ENCODE data around the gene USP48.

USP48 gene

DNA sequence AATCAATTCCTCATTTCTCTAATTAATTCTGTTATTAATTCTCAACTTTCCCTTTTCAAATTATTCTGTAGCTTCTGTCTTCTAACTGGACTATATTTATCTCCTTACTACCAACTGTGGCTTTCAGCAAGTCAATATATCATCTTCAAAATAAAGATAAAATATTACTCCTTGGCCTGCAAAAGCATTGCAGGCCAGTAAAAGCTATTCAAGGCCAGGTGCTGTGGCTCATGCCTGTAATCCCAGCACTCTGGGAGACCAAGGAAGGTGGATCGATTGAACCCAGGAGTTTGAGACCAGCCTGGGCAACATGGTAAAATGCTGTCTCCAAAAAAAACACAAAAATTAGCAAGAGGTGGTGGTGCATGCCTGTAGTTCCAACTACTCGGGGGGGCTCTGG is 27.9 kb downstream of the USP48 start (continued):
- TF ChIP-seq ZFP3 (tag by site-specific recombination; IDR thresholded peaks at IDR 0.05; ENCODE audit: low read depth) (no peak), ZNF510 (tag by site-specific recombination; IDR thresholded peaks at IDR 0.05; ENCODE audit: insufficient replicate concordance) (no peak), ZFP37 (tag by site-specific recombination; IDR thresholded peaks at IDR 0.05) (no peak), ZNF266 (tag by site-specific recombination; IDR thresholded peaks at IDR 0.05; ENCODE audit: low read depth) (no peak)

DNA sequence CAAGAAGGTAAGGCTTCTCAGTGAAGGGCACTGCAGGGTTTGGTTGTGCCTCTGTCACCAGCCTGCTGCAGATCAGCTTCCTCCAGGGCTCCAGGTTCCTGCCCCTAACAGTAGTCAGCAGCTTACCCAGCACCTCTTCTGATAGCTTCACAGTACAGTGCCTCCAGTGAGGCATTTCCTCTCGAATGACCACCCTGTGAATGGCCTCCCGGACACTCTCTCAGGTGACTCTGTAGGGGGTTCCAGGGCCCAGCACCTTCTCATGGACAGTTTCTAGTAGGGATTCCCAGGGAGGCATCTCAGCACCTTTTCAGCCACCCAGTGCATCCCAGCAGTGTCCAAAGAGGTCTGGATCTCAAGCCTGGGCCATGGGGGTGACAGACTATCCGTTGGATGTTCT is 28.4 kb downstream of the USP48 start:
- TF ChIP-seq, protein P1, sequence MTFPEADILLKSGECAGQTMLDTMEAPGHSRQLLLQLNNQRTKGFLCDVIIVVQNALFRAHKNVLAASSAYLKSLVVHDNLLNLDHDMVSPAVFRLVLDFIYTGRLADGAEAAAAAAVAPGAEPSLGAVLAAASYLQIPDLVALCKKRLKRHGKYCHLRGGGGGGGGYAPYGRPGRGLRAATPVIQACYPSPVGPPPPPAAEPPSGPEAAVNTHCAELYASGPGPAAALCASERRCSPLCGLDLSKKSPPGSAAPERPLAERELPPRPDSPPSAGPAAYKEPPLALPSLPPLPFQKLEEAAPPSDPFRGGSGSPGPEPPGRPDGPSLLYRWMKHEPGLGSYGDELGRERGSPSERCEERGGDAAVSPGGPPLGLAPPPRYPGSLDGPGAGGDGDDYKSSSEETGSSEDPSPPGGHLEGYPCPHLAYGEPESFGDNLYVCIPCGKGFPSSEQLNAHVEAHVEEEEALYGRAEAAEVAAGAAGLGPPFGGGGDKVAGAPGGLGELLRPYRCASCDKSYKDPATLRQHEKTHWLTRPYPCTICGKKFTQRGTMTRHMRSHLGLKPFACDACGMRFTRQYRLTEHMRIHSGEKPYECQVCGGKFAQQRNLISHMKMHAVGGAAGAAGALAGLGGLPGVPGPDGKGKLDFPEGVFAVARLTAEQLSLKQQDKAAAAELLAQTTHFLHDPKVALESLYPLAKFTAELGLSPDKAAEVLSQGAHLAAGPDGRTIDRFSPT (tag by site-specific recombination; IDR thresholded peaks at IDR 0.05) = no peak
- TF ChIP-seq ZNF211 (tag by site-specific recombination; IDR thresholded peaks at IDR 0.05; ENCODE audit: low read depth) = no peak
- TF ChIP-seq, protein P2, sequence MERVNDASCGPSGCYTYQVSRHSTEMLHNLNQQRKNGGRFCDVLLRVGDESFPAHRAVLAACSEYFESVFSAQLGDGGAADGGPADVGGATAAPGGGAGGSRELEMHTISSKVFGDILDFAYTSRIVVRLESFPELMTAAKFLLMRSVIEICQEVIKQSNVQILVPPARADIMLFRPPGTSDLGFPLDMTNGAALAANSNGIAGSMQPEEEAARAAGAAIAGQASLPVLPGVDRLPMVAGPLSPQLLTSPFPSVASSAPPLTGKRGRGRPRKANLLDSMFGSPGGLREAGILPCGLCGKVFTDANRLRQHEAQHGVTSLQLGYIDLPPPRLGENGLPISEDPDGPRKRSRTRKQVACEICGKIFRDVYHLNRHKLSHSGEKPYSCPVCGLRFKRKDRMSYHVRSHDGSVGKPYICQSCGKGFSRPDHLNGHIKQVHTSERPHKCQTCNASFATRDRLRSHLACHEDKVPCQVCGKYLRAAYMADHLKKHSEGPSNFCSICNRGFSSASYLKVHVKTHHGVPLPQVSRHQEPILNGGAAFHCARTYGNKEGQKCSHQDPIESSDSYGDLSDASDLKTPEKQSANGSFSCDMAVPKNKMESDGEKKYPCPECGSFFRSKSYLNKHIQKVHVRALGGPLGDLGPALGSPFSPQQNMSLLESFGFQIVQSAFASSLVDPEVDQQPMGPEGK (tag by site-specific recombination; IDR thresholded peaks at IDR 0.05) = no peak
- peak; percentile 76 for TF ChIP-seq GLIS1 (tag by site-specific recombination; IDR thresholded peaks at IDR 0.05)
- no peak for TF ChIP-seq ZNF76 (tag by site-specific recombination; IDR thresholded peaks at IDR 0.05; ENCODE audit: borderline replicate concordance, low read depth)
- TF ChIP-seq ZNF248 (tag by site-specific recombination; IDR thresholded peaks at IDR 0.05) = no peak
- Histone ChIP-seq H3K27ac (ENCODE audit: extremely low read depth, low read depth, low read length) (no peak overlapping the region), H3K4me1 (ENCODE audit: control insufficient read depth, insufficient read depth, low read length) (no peaks in the 10 kb centered on the region), H3K4me3 (ENCODE audit: low read depth, low read length) (no peak overlapping the region), H3K9me3 (ENCODE audit: control insufficient read depth, insufficient read depth, low read depth, low read length) (no peaks in the 10 kb centered on the region), H3K36me3 (ENCODE audit: control insufficient read depth in 2 of 2, insufficient read depth in 1 of 2, low read length in 2 of 2) (peaks cover 21 to 67% of the 10 kb centered on the region in 2 experiments; a peak in 2 of 3 replicates)
- CTCF ChIA-PET = no interaction called here
- POLR2A ChIA-PET = interaction anchor here (0.6 to 1.1 kb wide), 2 partner anchors 28 to 175 kb away, joined by 3 to 5 read pairs; no protein-coding TSS in a partner anchor

DNA sequence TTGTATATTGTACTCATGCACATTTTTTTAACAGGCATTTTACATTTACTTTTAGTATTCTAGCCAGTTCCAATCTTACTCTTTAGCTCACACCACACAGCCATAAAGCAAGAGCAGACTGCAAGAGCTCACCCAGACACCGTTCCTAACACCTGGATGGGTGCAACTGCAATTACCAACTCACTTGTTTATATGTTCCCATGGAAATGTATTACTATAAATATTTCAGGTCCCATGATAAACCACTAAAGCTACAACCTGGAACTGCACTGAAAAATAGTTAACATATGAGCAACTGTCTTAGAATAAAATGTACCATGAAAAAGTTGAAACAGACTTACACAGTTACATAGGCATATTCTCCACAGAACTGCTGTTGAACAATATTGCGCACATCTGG is 30.8 kb downstream of the USP48 start:
- peaks cover 25 to 85% of the 10 kb centered on the region in 2 experiments; a peak in 2 of 3 replicates for H3K36me3 ChIP-seq (ENCODE audit: control insufficient read depth in 2 of 2, insufficient read depth in 1 of 2, low read length in 2 of 2)
- ChIA-PET POLR2A (no interaction called here), CTCF (interaction anchor here (1.5 kb wide), 1 partner anchor 30 kb away, joined by 4 read pairs; no protein-coding TSS in a partner anchor)
- H3K9me3 ChIP-seq (ENCODE audit: control insufficient read depth, insufficient read depth, low read depth, low read length) = no peaks in the 10 kb centered on the region
- no peak overlapping the region for H3K27ac ChIP-seq (ENCODE audit: extremely low read depth, low read depth, low read length)
- H3K4me3 ChIP-seq (ENCODE audit: low read depth, low read length) = no peak overlapping the region
- no peaks in the 10 kb centered on the region for H3K4me1 ChIP-seq (ENCODE audit: control insufficient read depth, insufficient read depth, low read length)
- TF ChIP-seq ZNF138 (tag by site-specific recombination; IDR thresholded peaks at IDR 0.05; ENCODE audit: borderline replicate concordance) (no peak), ZFP37 (tag by site-specific recombination; IDR thresholded peaks at IDR 0.05) (no peak), KLF16 (tag by site-specific recombination; IDR thresholded peaks at IDR 0.05) (no peak), ZNF623 (tag by site-specific recombination; IDR thresholded peaks at IDR 0.05) (no peak), ZNF292 (tag by site-specific recombination; IDR thresholded peaks at IDR 0.05; ENCODE audit: borderline replicate concordance, low read depth) (no peak), ZNF560 (tag by site-specific recombination; IDR thresholded peaks at IDR 0.05; ENCODE audit: borderline replicate concordance) (no peak), OSR2 (tag by site-specific recombination; IDR thresholded peaks at IDR 0.05) (no peak)
- TF ChIP-seq, protein P3, sequence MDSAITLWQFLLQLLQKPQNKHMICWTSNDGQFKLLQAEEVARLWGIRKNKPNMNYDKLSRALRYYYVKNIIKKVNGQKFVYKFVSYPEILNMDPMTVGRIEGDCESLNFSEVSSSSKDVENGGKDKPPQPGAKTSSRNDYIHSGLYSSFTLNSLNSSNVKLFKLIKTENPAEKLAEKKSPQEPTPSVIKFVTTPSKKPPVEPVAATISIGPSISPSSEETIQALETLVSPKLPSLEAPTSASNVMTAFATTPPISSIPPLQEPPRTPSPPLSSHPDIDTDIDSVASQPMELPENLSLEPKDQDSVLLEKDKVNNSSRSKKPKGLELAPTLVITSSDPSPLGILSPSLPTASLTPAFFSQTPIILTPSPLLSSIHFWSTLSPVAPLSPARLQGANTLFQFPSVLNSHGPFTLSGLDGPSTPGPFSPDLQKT (IDR thresholded peaks at IDR 0.05; ENCODE audit: borderline replicate concordance, low read depth, low read length) = no peak
- TF ChIP-seq, protein P4, sequence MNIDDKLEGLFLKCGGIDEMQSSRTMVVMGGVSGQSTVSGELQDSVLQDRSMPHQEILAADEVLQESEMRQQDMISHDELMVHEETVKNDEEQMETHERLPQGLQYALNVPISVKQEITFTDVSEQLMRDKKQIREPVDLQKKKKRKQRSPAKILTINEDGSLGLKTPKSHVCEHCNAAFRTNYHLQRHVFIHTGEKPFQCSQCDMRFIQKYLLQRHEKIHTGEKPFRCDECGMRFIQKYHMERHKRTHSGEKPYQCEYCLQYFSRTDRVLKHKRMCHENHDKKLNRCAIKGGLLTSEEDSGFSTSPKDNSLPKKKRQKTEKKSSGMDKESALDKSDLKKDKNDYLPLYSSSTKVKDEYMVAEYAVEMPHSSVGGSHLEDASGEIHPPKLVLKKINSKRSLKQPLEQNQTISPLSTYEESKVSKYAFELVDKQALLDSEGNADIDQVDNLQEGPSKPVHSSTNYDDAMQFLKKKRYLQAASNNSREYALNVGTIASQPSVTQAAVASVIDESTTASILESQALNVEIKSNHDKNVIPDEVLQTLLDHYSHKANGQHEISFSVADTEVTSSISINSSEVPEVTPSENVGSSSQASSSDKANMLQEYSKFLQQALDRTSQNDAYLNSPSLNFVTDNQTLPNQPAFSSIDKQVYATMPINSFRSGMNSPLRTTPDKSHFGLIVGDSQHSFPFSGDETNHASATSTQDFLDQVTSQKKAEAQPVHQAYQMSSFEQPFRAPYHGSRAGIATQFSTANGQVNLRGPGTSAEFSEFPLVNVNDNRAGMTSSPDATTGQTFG (tag by site-specific recombination; IDR thresholded peaks at IDR 0.05; ENCODE audit: borderline replicate concordance) = no peak
